Mammary epithelial cell (primary cell): Measurements from ENCODE around the gene PAIP2.

ENCODE experiments used
- CTCF ChIP-seq, 2 donors: IDR thresholded peaks in 1 of 2; conservative IDR thresholded peaks in 1 of 2; 2 replicates each; pipeline ENCODE4 v1.5.1; 2011 to 2012; ENCODE audit warnings: inconsistent platforms in 2 of 2, low read length in 2 of 2, mild to moderate bottlenecking in 2 of 2, control low read depth in 1 of 2, low read depth in 1 of 2; ENCODE audit not compliant: insufficient read depth in 1 of 2; ENCODE audit errors: extremely low read depth in 1 of 2
- EZH2 ChIP-seq: IDR thresholded peaks from 2 replicates; pipeline ENCODE4 v1.6.1; 2012; ENCODE audit warnings: low read length, inconsistent platforms, borderline replicate concordance

- no peak for TF ChIP-seq CTCF (conservative IDR thresholded peaks at IDR 0.05 in 1 of 2, IDR thresholded peaks at IDR 0.05 in 1 of 2; ENCODE audit: extremely low read depth in 1 of 2, insufficient read depth in 1 of 2, low read depth in 1 of 2, low read length in 2 of 2)
- no peak for TF ChIP-seq EZH2
These were observed 27.4 kb upstream of the PAIP2 start for GRCh38 chr5:139314276-139314675.
